ENCODE results near the gene ST3GAL3. TPM values are rescaled to one million over a fixed set of nuclear protein-coding genes. Genes with fewer than 3 reads are reported as not detected.

ST3GAL3 gene
- total and polyA plus RNA-seq, 3 donors from 2014 or later: 42.9 to 62.0 (median 50.7) TPM

GRCh38 chr1:43673261-43673660 is 34.1 kb upstream of the ST3GAL3 start:
- no peaks in the 10 kb centered on the region for H3K27me3 ChIP-seq
- H3K36me3 ChIP-seq (ENCODE audit: low read depth, missing control alignments): no peaks in the 10 kb centered on the region
- 95 to 96% methylated on average over 7 of the region's 7 CpGs for WGBS, 2 donors
- H3K9me3 ChIP-seq: no peaks in the 10 kb centered on the region
- H3K4me1 ChIP-seq: no peaks in the 10 kb centered on the region
- no peak overlapping the region for H3K27ac ChIP-seq
- DNase-seq: no peak
- intact Hi-C loops (cut with DNase I; ENCODE audit: low total_unique reads): no loop called here
- H3K4me3 ChIP-seq: no peak overlapping the region
- TF ChIP-seq POLR2A (IDR thresholded peaks at IDR 0.05): no peak
- no peak for TF ChIP-seq CTCF (IDR thresholded peaks at IDR 0.05)

GRCh38 chr1:43678940-43679339 is 28.4 kb upstream of the ST3GAL3 start:
- intact Hi-C loops (cut with DNase I; ENCODE audit: low total_unique reads): no loop called here
- no peak for DNase-seq
- no peak for TF ChIP-seq CTCF (IDR thresholded peaks at IDR 0.05)
- TF ChIP-seq POLR2A (IDR thresholded peaks at IDR 0.05): no peak
- WGBS, 2 donors: 59 to 65% methylated on average over 2 of the region's 2 CpGs
- H3K27me3 ChIP-seq: no peaks in the 10 kb centered on the region
- no peaks in the 10 kb centered on the region for H3K9me3 ChIP-seq
- no peak overlapping the region for H3K4me3 ChIP-seq
- H3K36me3 ChIP-seq (ENCODE audit: low read depth, missing control alignments): no peaks in the 10 kb centered on the region
- no peak overlapping the region for H3K27ac ChIP-seq
- peaks cover 8% of the 10 kb centered on the region for H3K4me1 ChIP-seq

GRCh38 chr1:43683560-43683959 is 23.8 kb upstream of the ST3GAL3 start:
- Histone ChIP-seq H3K9me3 (no peaks in the 10 kb centered on the region), H3K4me3 (no peak overlapping the region), H3K27ac (no peak overlapping the region), H3K27me3 (no peaks in the 10 kb centered on the region), H3K4me1 (peaks cover 8% of the 10 kb centered on the region), H3K36me3 (ENCODE audit: low read depth, missing control alignments) (no peaks in the 10 kb centered on the region)
- TF ChIP-seq CTCF (IDR thresholded peaks at IDR 0.05): no peak
- no peak for TF ChIP-seq POLR2A (IDR thresholded peaks at IDR 0.05)
- no peak for DNase-seq
- intact Hi-C loops (cut with DNase I; ENCODE audit: low total_unique reads): no loop called here
- WGBS, 2 donors: 96% methylated on average over 4 of the region's 4 CpGs

GRCh38 chr1:43686801-43687200 is 20.5 kb upstream of the ST3GAL3 start:
- Histone ChIP-seq H3K4me1 (no peaks in the 10 kb centered on the region), H3K27ac (no peak overlapping the region), H3K36me3 (ENCODE audit: low read depth, missing control alignments) (no peaks in the 10 kb centered on the region), H3K9me3 (no peaks in the 10 kb centered on the region), H3K27me3 (no peaks in the 10 kb centered on the region), H3K4me3 (no peak overlapping the region)
- no peak for TF ChIP-seq CTCF (IDR thresholded peaks at IDR 0.05)
- TF ChIP-seq POLR2A (IDR thresholded peaks at IDR 0.05): no peak
- DNase-seq: no peak
- WGBS, 2 donors: 96 to 98% methylated on average over 3 of the region's 3 CpGs
- intact Hi-C loops (cut with DNase I; ENCODE audit: low total_unique reads): no loop called here

GRCh38 chr1:43687301-43688108 is 19.8 kb upstream of the ST3GAL3 start:
- 69 to 75% methylated on average over 5 of the region's 5 CpGs for WGBS, 2 donors
- intact Hi-C loops (cut with DNase I; ENCODE audit: low total_unique reads): no loop called here
- Histone ChIP-seq H3K9me3 (no peaks in the 10 kb centered on the region), H3K4me3 (no peak overlapping the region), H3K36me3 (ENCODE audit: low read depth, missing control alignments) (no peaks in the 10 kb centered on the region), H3K4me1 (no peaks in the 10 kb centered on the region), H3K27ac (no peak overlapping the region), H3K27me3 (no peaks in the 10 kb centered on the region)
- TF ChIP-seq CTCF (IDR thresholded peaks at IDR 0.05) (no peak), POLR2A (IDR thresholded peaks at IDR 0.05) (no peak)
- no peak for DNase-seq

All from testis (tissue), 3 donors.